ENCODE data around the gene ADAM12. TPM values are rescaled to one million over a fixed set of nuclear protein-coding genes. Genes with fewer than 3 reads are reported as not detected.

Gene ADAM12
- total RNA-seq, 1 donor from 2014 or later, result 8.0 TPM

DNA sequence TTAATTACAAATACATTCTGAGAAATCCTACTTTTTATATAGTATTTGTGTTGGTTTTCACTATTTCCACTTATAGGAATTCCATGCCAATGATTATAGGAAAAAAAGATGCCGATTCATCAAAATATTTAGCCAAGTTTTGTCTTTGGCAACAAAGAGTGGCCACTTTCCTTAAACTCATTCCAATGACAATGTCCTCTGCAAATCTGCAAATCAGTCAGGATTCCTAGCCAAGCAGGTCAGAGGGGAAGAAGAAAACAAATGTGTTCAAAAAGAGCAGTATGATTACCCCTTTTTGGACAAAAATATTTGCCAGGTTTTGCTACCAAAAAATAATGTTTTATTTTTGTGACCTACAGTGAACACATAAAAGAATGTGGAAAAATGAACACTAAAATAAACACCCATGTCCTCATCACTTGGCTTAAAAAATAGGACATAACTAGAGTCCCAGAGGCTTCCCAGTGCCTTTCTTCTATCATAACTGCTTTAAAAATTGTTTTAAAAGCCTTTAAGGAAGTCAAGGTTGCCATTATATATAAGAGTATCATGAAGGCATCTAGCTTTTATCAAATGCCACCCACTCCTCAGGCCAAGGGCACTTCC, 125.9 kb downstream of the ADAM12 start:
- TF ChIP-seq, protein P1, sequence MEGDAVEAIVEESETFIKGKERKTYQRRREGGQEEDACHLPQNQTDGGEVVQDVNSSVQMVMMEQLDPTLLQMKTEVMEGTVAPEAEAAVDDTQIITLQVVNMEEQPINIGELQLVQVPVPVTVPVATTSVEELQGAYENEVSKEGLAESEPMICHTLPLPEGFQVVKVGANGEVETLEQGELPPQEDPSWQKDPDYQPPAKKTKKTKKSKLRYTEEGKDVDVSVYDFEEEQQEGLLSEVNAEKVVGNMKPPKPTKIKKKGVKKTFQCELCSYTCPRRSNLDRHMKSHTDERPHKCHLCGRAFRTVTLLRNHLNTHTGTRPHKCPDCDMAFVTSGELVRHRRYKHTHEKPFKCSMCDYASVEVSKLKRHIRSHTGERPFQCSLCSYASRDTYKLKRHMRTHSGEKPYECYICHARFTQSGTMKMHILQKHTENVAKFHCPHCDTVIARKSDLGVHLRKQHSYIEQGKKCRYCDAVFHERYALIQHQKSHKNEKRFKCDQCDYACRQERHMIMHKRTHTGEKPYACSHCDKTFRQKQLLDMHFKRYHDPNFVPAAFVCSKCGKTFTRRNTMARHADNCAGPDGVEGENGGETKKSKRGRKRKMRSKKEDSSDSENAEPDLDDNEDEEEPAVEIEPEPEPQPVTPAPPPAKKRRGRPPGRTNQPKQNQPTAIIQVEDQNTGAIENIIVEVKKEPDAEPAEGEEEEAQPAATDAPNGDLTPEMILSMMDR (IDR thresholded peaks at IDR 0.05), result no peak
- TF ChIP-seq EZH2 (IDR thresholded peaks at IDR 0.05) (no peak), EZH2phosphoT487 (IDR thresholded peaks at IDR 0.05) (no peak)
- no peaks in the 10 kb centered on the region for H3K27me3 ChIP-seq
- Mint-ChIP-seq H3K4me1 (no peaks in the 10 kb centered on the region), H3K4me3 (no peak overlapping the region), H3K27me3 (ENCODE audit: insufficient read depth, low read depth) (peaks cover 3% of the 10 kb centered on the region), H3K36me3 (peaks cover 2% of the 10 kb centered on the region), H3K9me3 (peaks cover 22% of the 10 kb centered on the region), H3K27ac (no peak overlapping the region)
- H3K9ac ChIP-seq, result no peak overlapping the region
- no peaks in the 10 kb centered on the region for H3F3A ChIP-seq (ENCODE audit: low read depth)
- H3K27ac ChIP-seq, result no peak overlapping the region
- no peaks in the 10 kb centered on the region for H3K9me3 ChIP-seq (ENCODE audit: low read depth)
- H3K4me1 ChIP-seq, result peaks cover 15% of the 10 kb centered on the region
- H3K4me2 ChIP-seq, result no peak overlapping the region
- H3K4me3 ChIP-seq, result no peak overlapping the region
- no peaks in the 10 kb centered on the region for H3K79me2 ChIP-seq (ENCODE audit: low read depth)
- peak overlapping the region; percentile 73 for H2AFZ ChIP-seq (replicated peaks)
- DNase-seq (ENCODE audit: low spot score), result no peak
- no peaks in the 10 kb centered on the region for H3K36me3 ChIP-seq
- H4K20me1 ChIP-seq (ENCODE audit: low read depth), result no peaks in the 10 kb centered on the region

DNA sequence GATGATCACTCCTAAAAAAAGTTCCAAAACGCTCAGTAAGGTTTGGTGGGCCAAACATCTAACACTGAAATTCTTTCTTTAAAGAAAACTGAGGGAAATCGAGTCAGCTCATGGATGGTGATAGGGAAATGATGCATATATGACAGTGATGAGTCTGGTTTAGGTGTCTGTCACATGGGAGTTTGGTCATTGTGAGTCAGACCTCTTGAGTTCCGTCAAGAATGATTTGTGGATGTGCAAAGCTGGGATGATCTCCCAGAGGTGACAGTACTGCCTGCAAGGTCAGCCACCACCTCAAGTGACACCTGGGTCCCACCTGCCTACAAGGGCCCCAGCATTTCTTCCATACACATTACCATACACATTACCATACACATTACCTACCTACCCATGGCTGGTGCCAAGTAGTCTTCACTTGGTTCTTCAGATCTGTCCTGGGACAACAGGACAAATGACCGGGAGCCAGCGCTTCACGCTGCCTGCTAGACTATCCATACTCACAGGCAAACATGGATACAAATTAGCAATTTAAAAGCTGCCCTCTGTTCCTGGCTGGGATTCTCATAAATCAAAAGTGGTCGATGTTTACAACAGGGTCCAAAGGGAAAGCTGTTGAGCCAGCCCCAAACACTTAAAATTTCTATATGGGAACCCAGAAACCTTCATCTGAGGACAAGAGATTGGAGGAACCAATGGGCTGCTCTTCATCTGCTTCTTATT, 128.4 kb downstream of the ADAM12 start:
- H3K4me2 ChIP-seq, result no peak overlapping the region
- Mint-ChIP-seq H3K27ac (no peak overlapping the region), H3K4me3 (no peak overlapping the region), H3K27me3 (ENCODE audit: insufficient read depth, low read depth) (peaks cover 3% of the 10 kb centered on the region), H3K9me3 (peaks cover under 1% of the 10 kb centered on the region), H3K36me3 (no peaks in the 10 kb centered on the region), H3K4me1 (no peaks in the 10 kb centered on the region)
- H3K79me2 ChIP-seq (ENCODE audit: low read depth), result no peaks in the 10 kb centered on the region
- no peak overlapping the region for H3K4me3 ChIP-seq
- H2AFZ ChIP-seq (replicated peaks), result no peak overlapping the region
- H3K27me3 ChIP-seq, result no peaks in the 10 kb centered on the region
- no peak overlapping the region for H3K27ac ChIP-seq
- TF ChIP-seq, protein P1 (IDR thresholded peaks at IDR 0.05), result no peak
- TF ChIP-seq EZH2phosphoT487 (IDR thresholded peaks at IDR 0.05), result no peak
- no peak for TF ChIP-seq EZH2 (IDR thresholded peaks at IDR 0.05)
- H3K9me3 ChIP-seq (ENCODE audit: low read depth), result no peaks in the 10 kb centered on the region
- H3K9ac ChIP-seq, result no peak overlapping the region
- no peaks in the 10 kb centered on the region for H3K36me3 ChIP-seq
- H3K4me1 ChIP-seq, result peaks cover 19% of the 10 kb centered on the region
- H3F3A ChIP-seq (ENCODE audit: low read depth), result no peaks in the 10 kb centered on the region
- H4K20me1 ChIP-seq (ENCODE audit: low read depth), result no peaks in the 10 kb centered on the region
- no peak for DNase-seq (ENCODE audit: low spot score)

DNA sequence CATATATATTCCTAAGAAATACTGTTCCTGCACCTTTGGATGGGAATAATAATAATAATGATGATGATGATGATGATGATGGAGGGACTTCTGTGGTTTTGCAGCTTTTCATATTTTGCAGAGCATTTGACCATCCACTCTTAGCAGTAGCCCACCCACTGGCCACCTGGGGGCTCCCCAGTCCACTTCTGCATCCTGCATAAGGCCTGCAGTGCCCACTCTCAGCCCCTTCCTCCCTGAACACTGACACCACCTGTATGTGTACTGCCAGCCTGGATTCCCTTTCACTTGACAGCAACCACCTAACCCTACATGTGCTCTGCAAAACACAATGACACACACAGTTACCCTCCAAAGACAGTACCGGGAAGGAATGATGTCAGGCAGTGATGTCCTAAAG, 131.4 kb downstream of the ADAM12 start:
- H3K27me3 Mint-ChIP-seq (ENCODE audit: insufficient read depth, low read depth), result peaks cover 7% of the 10 kb centered on the region

More for the DNA sequence above, 131.4 kb downstream of the ADAM12 start:
- no peaks in the 10 kb centered on the region for H4K20me1 ChIP-seq (ENCODE audit: low read depth)
- no peak overlapping the region for H3K9ac ChIP-seq
- no peaks in the 10 kb centered on the region for H3K36me3 ChIP-seq
- H3K9me3 Mint-ChIP-seq, result peaks cover 3% of the 10 kb centered on the region
- no peak overlapping the region for H2AFZ ChIP-seq (replicated peaks)
- H3K4me1 ChIP-seq, result peaks cover 8% of the 10 kb centered on the region
- DNase-seq (ENCODE audit: low spot score), result peak; percentile 54
- H3K27me3 ChIP-seq, result no peaks in the 10 kb centered on the region
- H3K9me3 ChIP-seq (ENCODE audit: low read depth), result no peaks in the 10 kb centered on the region
- H3K79me2 ChIP-seq (ENCODE audit: low read depth), result no peaks in the 10 kb centered on the region
- H3K36me3 Mint-ChIP-seq, result no peaks in the 10 kb centered on the region
- TF ChIP-seq EZH2phosphoT487 (IDR thresholded peaks at IDR 0.05), result no peak
- no peak for TF ChIP-seq EZH2 (IDR thresholded peaks at IDR 0.05)
- TF ChIP-seq, protein P1 (IDR thresholded peaks at IDR 0.05), result peak; percentile 56
- H3K4me3 Mint-ChIP-seq, result no peak overlapping the region
- H3F3A ChIP-seq (ENCODE audit: low read depth), result no peaks in the 10 kb centered on the region
- H3K27ac ChIP-seq, result no peak overlapping the region
- no peaks in the 10 kb centered on the region for H3K4me1 Mint-ChIP-seq
- peak overlapping the region; percentile 3 for H3K4me2 ChIP-seq
- H3K4me3 ChIP-seq, result no peak overlapping the region
- peak overlapping the region; percentile 38 for H3K27ac Mint-ChIP-seq
